OCI-LY3 (cell line): ENCODE data around the gene EPHA1.

Experiments
- CTCF ChIP-seq: fragments of 200-600, 300-600 bp; sonication (generic); IDR thresholded peaks from 2 replicates; pipeline ENCODE4 v1.5.1; 2014; ENCODE audit warnings: antibody characterized with exemption, low read length, low read depth
- EZH2phosphoT487 ChIP-seq: fragments of 200-600 bp; shearing (Covaris generic); IDR thresholded peaks from 2 replicates; pipeline ENCODE4 v1.6.1; 2018; ENCODE audit warnings: antibody characterized with exemption, mixed run types, low read depth

GRCh38 chr7:143367972-143368371 is 40.7 kb downstream of the EPHA1 start:
- TF ChIP-seq CTCF, result no peak
- TF ChIP-seq EZH2phosphoT487, result no peak
